IgD-negative memory B cell (primary cell): ENCODE data around the gene PMS1. TPM values are rescaled to one million over a fixed set of nuclear protein-coding genes. Genes with fewer than 3 reads are reported as not detected.
"Not testable (repeated sequence)": the region's sequence is repeated elsewhere in the genome, so short reads cannot be mapped to it uniquely, and the experiment has no call there.

Experiments used
- H3K27ac Mint-ChIP-seq, 3 donors: one replicate each; pipeline ENCODE4 v1.8.0; 2020 to 2022; ENCODE audit warnings: mild to moderate bottlenecking in 3 of 3, mixed read lengths in 3 of 3, moderate library complexity in 1 of 3
- H3K27me3 Mint-ChIP-seq: one replicate; pipeline ENCODE4 v1.8.0; 2021; ENCODE audit warnings: mixed read lengths
- H3K36me3 Mint-ChIP-seq: one replicate; pipeline ENCODE4 v1.8.0; 2020; ENCODE audit warnings: mild to moderate bottlenecking, mixed read lengths
- H3K4me1 Mint-ChIP-seq, 3 donors: one replicate each; pipeline ENCODE4 v1.8.0; 2020 to 2022; ENCODE audit warnings: mixed read lengths in 3 of 3, mild to moderate bottlenecking in 1 of 3
- H3K4me3 Mint-ChIP-seq, 4 donors: one replicate each; pipeline ENCODE4 v1.8.0; 2020 to 2022; ENCODE audit warnings: mild to moderate bottlenecking in 4 of 4, mixed read lengths in 4 of 4, moderate library complexity in 3 of 4
- H3K9me3 Mint-ChIP-seq, 3 donors: one replicate each; pipeline ENCODE4 v1.8.0; 2020 to 2021; ENCODE audit warnings: mixed read lengths in 3 of 3, mild to moderate bottlenecking in 1 of 3
- polyA plus RNA-seq: library from polyadenylated mRNA; unstranded; fragments of 300-500 nt; fragmentation: Illumina TruSeq; gene quantifications from one replicate; pipeline ENCODE4 v1.2.3, GENCODE V29; 2021

The PMS1 gene
- polyA plus RNA-seq, 1 donor from 2014 or later, result 20.1 TPM

DNA sequence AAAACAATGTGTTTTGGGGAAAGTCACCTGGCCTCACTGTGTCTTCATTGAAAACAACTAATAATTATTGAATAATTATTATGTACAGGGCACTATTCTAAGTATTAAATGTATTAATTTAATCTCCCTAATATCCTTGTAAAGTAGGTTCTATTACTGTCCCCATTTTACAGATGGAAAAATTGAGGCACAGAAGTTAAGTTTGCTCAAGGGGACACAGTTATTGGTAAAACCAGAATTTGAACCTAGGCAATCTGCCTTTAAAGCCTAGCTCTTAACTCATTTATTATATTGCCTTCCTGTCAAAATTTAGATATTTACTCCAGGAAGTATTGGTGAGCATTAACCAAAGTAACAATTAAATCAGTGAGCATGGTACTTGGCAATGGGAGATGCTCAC is 84.6 kb downstream of the PMS1 start:
- no peaks in the 10 kb centered on the region for H3K27me3 Mint-ChIP-seq
- H3K36me3 Mint-ChIP-seq, result peaks cover 8% of the 10 kb centered on the region
- H3K4me3 Mint-ChIP-seq, result no peak overlapping the region
- no peak overlapping the region for H3K27ac Mint-ChIP-seq
- peaks cover 0 to 2% (median 0%) of the 10 kb centered on the region in 3 donors for H3K9me3 Mint-ChIP-seq
- H3K4me1 Mint-ChIP-seq, result no peaks in the 10 kb centered on the region

DNA sequence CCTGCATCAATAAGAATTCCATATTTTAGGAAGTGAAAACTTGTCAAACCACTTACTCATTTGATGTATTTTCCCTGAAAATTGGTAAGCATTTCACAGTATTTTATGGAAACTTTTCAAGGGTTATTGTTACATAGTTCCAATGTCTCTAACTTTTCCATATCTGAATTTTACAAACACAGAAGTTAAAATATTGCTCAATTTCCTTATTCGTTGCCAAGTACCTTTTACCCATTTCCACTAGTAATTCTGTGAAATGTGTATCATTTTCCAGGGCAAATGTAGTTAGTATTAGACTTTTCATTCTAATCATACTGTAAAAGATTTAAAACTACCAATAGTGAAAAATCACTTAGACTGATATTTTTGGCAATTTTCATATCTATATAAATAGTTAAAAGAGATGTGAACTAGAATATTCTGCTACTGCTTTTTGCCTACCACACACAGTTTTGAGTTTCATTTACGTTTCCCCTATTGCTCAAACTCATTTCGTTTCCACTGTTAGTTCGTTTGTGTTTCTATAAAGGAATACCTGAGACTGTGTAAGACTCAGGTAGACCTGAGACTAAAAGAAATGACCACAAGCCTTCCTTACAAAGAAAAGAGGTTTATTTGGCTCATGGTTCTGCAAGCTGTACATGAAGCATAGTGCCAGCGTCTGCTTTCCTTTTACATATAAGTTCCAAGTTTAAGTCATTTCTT is 86.3 kb downstream of the PMS1 start:
- peaks cover 7 to 11% (median 10%) of the 10 kb centered on the region in 3 donors for H3K4me1 Mint-ChIP-seq
- peaks cover 0 to 4% (median 0%) of the 10 kb centered on the region in 3 donors for H3K9me3 Mint-ChIP-seq
- H3K36me3 Mint-ChIP-seq, result peaks cover 12% of the 10 kb centered on the region
- no peak overlapping the region for H3K4me3 Mint-ChIP-seq
- no peaks in the 10 kb centered on the region for H3K27me3 Mint-ChIP-seq
- H3K27ac Mint-ChIP-seq, result no peak overlapping the region

DNA sequence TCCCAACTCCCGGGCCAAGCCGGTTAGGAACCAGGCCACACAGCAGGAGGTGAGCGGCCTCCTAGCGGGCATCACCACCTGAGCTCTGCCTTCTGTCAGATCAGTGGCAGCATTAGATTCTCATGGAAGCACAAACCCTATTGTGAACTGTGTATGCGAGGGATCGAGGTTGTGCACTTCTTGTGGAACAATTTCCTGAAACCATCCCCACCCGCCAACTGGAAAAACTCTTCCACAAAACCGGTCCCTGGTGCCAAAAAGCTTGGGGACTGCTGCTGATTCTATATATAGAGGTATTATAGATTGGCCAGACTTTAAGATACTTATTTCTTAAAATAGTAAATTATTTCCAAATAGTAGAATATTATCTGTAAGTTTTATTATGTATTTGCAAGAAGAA is 89.4 kb downstream of the PMS1 start:
- Mint-ChIP-seq H3K9me3 (peaks cover 0 to 4% (median 1%) of the 10 kb centered on the region in 3 donors), H3K36me3 (peaks cover 22% of the 10 kb centered on the region), H3K4me3 (no peak overlapping the region), H3K27me3 (no peaks in the 10 kb centered on the region), H3K4me1 (peaks cover 10 to 15% (median 12%) of the 10 kb centered on the region in 3 donors), H3K27ac (no peak overlapping the region)

DNA sequence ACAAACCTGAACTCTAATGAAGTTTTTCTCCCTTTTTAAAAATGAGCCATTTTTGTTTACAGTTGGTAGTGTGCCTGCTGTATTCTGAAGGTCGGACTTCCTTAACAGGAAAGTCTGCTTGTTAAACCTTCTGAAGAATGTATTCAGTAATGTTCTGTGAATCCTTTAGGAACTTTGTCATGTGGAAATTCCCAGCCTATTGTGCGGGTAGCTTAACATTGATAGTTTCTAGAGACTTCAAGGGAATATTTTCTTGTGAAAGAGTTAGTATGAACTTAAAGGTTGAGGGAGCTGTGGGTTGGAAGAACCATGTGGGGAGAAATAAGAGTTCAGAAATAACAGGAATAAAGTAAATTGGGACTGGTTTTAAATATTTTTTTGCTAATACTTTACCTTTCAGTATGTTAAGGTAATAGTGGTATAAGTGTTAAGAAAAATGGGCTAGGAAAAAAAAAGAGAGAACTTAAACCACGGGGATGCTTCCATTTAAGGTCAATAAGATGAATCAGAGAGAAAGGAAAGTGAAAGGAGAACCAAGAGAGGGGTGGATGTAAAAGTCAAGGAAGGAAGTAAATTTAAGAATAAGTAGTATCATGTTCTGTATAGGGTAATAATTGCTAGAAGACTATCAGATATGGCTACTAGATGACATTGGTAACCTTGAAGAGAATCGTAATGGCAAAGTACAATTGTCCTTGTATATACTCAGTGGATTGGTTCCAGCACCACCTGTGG is 90.5 kb downstream of the PMS1 start:
- H3K36me3 Mint-ChIP-seq, result peaks cover 22% of the 10 kb centered on the region
- no peaks in the 10 kb centered on the region for H3K27me3 Mint-ChIP-seq
- H3K9me3 Mint-ChIP-seq, result peaks cover 0 to 4% (median 1%) of the 10 kb centered on the region in 3 donors
- H3K4me1 Mint-ChIP-seq, result peaks cover 10 to 15% (median 12%) of the 10 kb centered on the region in 3 donors
- peak overlapping the region in 2 of 3 donors; percentile 27 to 41 for H3K27ac Mint-ChIP-seq
- H3K4me3 Mint-ChIP-seq, result peak overlapping the region in 2 of 4 donors; percentile 31 to 76

DNA sequence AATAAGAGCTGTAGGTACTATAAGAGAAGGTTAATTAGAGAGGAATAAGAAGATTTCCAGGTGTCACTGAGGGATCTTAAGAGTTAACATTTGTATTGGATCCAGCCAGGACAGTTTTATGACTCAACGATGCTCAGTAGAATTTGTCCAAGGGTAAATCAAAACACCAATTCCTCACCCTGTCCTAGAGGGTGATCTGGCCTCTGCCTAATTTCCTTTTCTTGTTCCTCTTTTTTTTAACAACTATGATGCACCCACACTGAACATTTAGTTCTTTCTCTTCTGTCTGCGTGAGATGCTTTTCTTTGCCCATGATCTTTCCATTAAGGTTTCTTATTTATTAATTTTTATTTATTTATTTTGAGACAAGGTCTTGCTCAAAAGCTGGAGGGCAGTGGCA is 92.0 kb downstream of the PMS1 start:
- Mint-ChIP-seq H3K27me3 (no peaks in the 10 kb centered on the region), H3K4me3 (no peak overlapping the region), H3K9me3 (peaks cover 0 to 4% (median 1%) of the 10 kb centered on the region in 3 donors), H3K4me1 (peaks cover 10 to 15% (median 12%) of the 10 kb centered on the region in 3 donors), H3K27ac (peak overlapping the region in 1 of 3 donors; percentile 61), H3K36me3 (peaks cover 20% of the 10 kb centered on the region)

DNA sequence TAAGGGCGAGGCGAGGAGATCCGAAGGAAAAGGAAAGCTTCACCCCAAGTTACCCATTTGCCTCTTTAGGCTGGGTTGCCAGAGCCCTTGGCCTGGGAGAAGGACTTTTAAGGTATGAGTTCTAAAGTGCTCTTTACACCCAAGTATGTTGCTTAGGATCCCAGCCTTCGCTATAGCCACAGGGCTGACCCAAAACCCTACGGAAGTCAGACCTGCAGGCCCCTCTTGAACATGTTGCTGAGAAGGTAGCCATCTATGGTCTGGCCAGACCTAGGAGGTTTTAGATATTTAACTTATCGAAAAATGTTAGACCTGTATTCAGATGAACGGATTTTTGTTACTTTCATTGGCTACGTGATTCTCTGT is 95.4 kb downstream of the PMS1 start:
- no peak overlapping the region for H3K4me3 Mint-ChIP-seq
- H3K4me1 Mint-ChIP-seq, result peaks cover 7 to 12% (median 11%) of the 10 kb centered on the region in 3 donors
- peaks cover 14% of the 10 kb centered on the region for H3K36me3 Mint-ChIP-seq
- peak overlapping the region in 1 of 3 donors; percentile 24 for H3K27ac Mint-ChIP-seq
- peaks cover 0 to 2% (median 1%) of the 10 kb centered on the region in 3 donors for H3K9me3 Mint-ChIP-seq
- no peaks in the 10 kb centered on the region for H3K27me3 Mint-ChIP-seq

DNA sequence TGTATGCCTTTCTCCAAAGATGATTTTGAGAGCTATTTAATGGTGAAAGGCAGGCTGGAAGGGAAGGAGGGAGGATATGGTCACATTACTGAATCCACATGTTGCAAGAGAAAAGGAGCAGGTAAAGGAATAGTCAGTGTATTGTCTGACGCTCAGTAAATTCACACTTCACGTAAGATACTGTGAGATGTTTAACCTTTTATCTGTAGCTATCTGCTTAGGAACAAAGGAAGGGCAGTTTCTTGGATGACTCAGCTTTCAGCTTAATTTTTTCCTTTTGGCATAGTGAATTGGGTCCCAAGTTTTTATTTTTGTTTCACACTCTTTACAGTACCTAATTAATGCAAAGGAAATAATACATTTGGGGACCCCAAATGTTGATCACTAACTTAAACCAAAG is 96.2 kb downstream of the PMS1 start:
- peaks cover 0 to 1% (median under 1%) of the 10 kb centered on the region in 3 donors for H3K9me3 Mint-ChIP-seq
- no peaks in the 10 kb centered on the region for H3K27me3 Mint-ChIP-seq
- H3K36me3 Mint-ChIP-seq, result peaks cover 10% of the 10 kb centered on the region
- H3K4me1 Mint-ChIP-seq, result peaks cover 0 to 5% (median 4%) of the 10 kb centered on the region in 3 donors
- H3K4me3 Mint-ChIP-seq, result no peak overlapping the region
- no peak overlapping the region for H3K27ac Mint-ChIP-seq

DNA sequence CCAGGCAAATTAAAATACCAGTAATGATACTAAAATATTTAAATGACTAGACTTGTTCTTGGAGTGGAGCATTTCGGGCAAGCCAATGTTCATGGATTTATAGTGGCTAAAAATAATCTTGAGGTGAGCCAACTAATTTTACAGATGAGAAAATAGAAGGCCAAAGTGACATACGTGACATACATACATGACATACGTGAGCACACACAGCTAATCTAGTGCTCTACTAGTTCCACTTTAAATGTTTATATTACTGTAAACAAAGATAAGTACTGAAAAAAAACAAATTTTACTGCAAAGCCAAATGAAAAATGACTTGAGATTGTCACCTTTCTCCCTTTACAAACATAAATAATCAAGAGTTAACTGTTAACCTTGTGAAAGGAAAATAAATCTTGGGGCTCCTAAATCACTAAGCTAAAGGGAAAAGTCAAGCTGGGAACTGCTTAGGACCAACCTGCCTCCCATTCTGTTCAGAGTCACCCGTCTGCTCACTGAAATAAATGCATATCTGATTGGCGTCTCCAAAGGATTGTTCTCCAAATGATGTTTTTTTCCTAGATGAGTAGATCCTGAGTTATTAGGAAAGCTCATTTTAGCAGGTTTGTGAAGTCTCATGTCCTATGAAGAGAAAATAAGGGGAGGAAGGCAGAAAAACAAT is 96.7 kb downstream of the PMS1 start:
- Mint-ChIP-seq H3K27ac (no peak overlapping the region), H3K4me1 (peaks cover 0 to 5% (median 4%) of the 10 kb centered on the region in 3 donors), H3K27me3 (no peaks in the 10 kb centered on the region), H3K4me3 (no peak overlapping the region), H3K9me3 (peaks cover 0 to 1% (median 0%) of the 10 kb centered on the region in 3 donors), H3K36me3 (peaks cover 10% of the 10 kb centered on the region)

DNA sequence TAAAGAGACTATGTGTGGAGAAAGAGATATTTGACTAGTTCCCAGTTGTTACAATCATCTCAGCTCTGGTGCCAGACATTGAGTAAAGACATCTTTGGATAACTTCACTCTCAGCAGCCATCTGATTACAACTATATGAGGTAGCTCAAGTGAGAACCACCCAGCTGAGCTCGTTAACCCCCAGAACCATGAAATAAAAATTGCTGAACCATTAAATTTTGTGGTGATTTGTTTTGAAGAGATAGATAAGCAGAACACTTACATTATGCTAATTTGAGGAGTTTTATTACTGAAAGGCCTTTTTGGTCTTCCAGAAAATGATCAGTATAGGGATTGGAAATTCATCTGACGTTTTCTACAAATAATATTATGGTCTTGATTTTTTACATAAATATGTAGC is 101.1 kb downstream of the PMS1 start:
- H3K9me3 Mint-ChIP-seq, result peaks cover 2 to 8% (median 3%) of the 10 kb centered on the region in 3 donors
- no peaks in the 10 kb centered on the region for H3K27me3 Mint-ChIP-seq
- H3K36me3 Mint-ChIP-seq, result peaks cover 3% of the 10 kb centered on the region
- no peak overlapping the region for H3K27ac Mint-ChIP-seq
- no peaks in the 10 kb centered on the region for H3K4me1 Mint-ChIP-seq
- H3K4me3 Mint-ChIP-seq, result no peak overlapping the region

DNA sequence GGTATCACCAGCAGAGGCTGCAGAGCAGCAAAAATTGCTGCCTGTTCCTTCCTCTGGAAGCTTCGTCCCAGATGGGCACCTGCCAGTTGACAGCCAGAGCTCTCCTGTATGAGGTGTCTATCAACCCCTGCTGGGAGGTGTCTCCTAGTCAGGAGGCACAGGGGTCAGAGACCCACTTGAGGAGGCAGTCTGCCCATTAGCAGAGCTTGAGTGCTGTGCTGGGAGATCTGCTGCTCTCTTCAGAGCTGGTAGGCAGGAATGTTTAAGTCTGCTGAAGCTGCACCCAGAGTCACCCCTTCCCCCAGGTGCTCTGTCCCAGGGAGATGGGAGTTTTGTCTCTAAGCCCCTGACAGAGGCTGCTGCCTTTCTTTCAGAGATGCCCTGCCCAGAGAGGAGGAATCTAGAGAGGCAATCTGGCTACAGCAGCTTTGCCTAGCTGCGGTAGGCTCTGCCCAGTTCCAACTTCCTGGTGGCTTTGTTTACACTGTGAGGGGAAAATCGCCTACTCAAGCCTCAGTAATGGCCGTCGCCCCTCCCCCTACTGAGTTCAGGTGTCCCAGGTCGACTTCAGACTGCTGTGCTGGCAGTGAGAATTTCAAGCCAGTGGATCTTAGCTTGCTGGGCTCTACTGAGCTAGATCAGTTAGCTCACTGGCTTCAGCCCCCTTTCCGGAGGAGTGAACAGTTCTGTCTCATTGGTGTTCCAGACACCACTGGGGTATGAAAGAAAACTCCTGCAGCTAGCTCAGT is 108.5 kb downstream of the PMS1 start:
- not testable (repeated sequence) for H3K4me3 Mint-ChIP-seq, H3K9me3 Mint-ChIP-seq, H3K4me1 Mint-ChIP-seq, H3K27ac Mint-ChIP-seq, H3K36me3 Mint-ChIP-seq, H3K27me3 Mint-ChIP-seq

DNA sequence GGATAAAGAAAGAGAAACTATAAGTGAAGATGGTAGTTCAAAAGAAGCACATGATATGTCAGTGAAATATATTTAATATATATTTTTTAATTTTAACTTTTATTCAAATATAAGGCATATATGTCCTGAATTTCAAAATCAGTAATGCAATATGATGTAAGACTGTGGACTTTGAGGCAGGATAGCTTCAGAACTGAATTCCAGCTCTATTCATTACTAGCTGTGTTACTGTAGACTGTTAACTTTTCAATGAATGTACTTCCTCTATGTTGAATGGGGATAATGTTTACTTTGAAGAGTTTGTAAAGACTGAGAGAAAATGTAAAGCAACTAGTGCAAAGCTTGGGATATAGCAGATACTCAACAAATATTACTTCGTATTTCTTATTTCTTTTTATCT is 112.6 kb downstream of the PMS1 start:
- H3K4me1 Mint-ChIP-seq, result no peaks in the 10 kb centered on the region
- H3K27me3 Mint-ChIP-seq, result peaks cover 3% of the 10 kb centered on the region
- no peak overlapping the region for H3K27ac Mint-ChIP-seq
- no peaks in the 10 kb centered on the region for H3K9me3 Mint-ChIP-seq
- no peaks in the 10 kb centered on the region for H3K36me3 Mint-ChIP-seq
- H3K4me3 Mint-ChIP-seq, result no peak overlapping the region

DNA sequence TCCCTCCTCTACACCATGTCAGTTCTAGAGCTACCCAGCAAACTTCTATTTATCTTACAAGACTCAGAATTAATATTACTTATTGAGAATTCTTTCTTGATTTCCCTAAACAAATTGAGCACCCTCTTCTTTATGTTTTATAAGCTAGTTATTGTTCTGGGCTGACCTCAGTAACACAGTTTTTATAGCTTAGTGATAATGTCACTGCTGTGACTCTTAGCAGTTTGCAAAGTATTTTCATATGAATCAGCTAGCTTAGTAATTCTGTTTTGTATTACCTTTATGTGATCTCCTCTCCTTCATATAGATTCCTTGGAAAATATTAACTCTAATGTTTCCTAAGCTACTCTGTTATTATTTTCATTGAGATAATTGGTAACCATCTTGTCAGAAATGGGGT is 114.9 kb downstream of the PMS1 start:
- Mint-ChIP-seq H3K4me1 (no peaks in the 10 kb centered on the region), H3K27me3 (peaks cover 1% of the 10 kb centered on the region), H3K9me3 (no peaks in the 10 kb centered on the region), H3K4me3 (no peak overlapping the region), H3K36me3 (no peaks in the 10 kb centered on the region), H3K27ac (no peak overlapping the region)

DNA sequence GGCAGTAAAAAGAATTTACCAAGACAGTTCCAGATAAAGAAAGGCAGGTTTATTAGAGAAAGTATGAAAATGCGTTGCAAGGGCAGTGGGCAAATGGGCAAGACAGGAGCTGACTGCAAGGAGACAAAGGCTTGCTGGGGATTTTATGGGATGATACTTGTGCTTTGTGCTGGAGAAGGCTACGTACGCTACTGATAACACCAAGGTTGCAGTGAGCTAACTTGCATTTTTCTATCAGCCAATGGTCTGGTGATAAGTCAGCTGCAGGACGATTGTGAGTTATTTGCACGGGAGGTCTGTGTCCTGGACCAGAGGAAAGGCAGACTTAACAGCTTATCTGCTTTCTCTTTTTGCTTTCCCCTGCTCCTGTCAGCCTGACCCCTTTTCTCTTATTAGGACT is 116.5 kb downstream of the PMS1 start:
- no peak overlapping the region for H3K27ac Mint-ChIP-seq
- H3K9me3 Mint-ChIP-seq, result no peaks in the 10 kb centered on the region
- H3K36me3 Mint-ChIP-seq, result no peaks in the 10 kb centered on the region
- peaks cover 1% of the 10 kb centered on the region for H3K27me3 Mint-ChIP-seq
- no peaks in the 10 kb centered on the region for H3K4me1 Mint-ChIP-seq
- H3K4me3 Mint-ChIP-seq, result no peak overlapping the region

DNA sequence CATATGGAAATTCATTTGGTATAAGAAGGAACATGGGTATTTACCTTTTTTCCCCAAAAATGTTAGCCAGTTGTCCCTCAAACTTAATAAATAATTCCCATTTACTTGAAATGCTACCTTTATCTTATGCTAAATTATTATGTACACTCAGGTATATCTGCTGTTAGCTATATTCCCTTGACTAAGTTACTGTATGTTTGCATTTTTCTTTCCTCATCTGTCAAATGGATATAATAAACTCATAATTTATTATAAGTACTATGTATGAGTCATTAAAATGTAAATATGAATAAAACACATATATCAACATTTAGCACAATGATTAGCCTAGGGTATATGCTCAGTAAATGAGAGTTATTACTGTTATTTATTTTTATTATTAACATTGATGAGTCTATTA is 117.4 kb downstream of the PMS1 start:
- H3K9me3 Mint-ChIP-seq, result no peaks in the 10 kb centered on the region
- no peak overlapping the region for H3K27ac Mint-ChIP-seq
- H3K27me3 Mint-ChIP-seq, result peaks cover 1% of the 10 kb centered on the region
- H3K4me1 Mint-ChIP-seq, result no peaks in the 10 kb centered on the region
- H3K36me3 Mint-ChIP-seq, result no peaks in the 10 kb centered on the region
- no peak overlapping the region for H3K4me3 Mint-ChIP-seq

DNA sequence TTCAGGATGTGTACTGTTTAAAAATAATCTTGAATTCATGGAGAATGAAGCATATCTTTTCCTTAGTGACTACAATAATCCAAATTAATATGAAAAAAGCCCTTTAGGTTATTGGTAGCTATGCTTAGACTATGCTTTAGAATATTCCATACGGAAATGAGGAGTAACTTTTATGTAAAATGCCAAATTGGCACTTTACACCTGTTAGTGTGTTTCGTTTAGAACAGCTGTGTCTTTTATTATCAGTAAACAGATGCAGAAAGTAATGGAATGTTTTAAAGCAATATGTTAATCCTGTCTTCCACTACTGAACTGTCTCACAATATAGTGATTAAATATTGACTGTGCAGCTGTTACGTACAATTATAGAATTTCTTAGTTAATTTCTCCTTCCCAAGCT is 129.6 kb downstream of the PMS1 start:
- H3K4me1 Mint-ChIP-seq, result no peaks in the 10 kb centered on the region
- H3K36me3 Mint-ChIP-seq, result no peaks in the 10 kb centered on the region
- no peak overlapping the region for H3K4me3 Mint-ChIP-seq

More for the DNA sequence above, 129.6 kb downstream of the PMS1 start:
- Mint-ChIP-seq H3K9me3 (peaks cover 0 to 3% (median 2%) of the 10 kb centered on the region in 3 donors), H3K27ac (no peak overlapping the region), H3K27me3 (peaks cover 2% of the 10 kb centered on the region)
